ENCODE measurements around the gene DGKH.
"Not testable (repeated sequence)": the region's sequence is repeated elsewhere in the genome, so short reads cannot be mapped to it uniquely, and the experiment has no call there.

The DGKH gene

DNA sequence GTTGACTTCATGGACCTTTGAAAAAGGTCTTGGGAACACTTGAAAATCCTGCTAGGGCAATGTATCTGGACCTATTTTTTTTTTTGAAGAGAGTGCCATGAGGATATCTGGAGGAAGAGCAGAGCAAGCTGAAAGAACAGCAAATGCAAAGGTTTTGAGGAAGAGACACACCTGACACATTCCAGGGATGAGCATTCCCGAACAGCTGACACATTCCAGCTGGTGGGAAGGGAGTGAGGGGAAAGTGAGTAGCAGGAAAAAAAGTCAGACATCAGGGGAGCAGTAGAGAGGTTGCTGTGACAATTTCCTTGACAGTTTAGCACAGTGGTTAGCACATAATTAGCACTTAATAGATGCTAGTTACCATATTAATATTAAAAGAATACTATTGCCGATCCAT lies 14.7 kb downstream of the DGKH start:
- no peak overlapping the region for H3K27ac ChIP-seq
- TF ChIP-seq, protein P1, sequence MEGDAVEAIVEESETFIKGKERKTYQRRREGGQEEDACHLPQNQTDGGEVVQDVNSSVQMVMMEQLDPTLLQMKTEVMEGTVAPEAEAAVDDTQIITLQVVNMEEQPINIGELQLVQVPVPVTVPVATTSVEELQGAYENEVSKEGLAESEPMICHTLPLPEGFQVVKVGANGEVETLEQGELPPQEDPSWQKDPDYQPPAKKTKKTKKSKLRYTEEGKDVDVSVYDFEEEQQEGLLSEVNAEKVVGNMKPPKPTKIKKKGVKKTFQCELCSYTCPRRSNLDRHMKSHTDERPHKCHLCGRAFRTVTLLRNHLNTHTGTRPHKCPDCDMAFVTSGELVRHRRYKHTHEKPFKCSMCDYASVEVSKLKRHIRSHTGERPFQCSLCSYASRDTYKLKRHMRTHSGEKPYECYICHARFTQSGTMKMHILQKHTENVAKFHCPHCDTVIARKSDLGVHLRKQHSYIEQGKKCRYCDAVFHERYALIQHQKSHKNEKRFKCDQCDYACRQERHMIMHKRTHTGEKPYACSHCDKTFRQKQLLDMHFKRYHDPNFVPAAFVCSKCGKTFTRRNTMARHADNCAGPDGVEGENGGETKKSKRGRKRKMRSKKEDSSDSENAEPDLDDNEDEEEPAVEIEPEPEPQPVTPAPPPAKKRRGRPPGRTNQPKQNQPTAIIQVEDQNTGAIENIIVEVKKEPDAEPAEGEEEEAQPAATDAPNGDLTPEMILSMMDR (IDR thresholded peaks at IDR 0.05), result no peak

DNA sequence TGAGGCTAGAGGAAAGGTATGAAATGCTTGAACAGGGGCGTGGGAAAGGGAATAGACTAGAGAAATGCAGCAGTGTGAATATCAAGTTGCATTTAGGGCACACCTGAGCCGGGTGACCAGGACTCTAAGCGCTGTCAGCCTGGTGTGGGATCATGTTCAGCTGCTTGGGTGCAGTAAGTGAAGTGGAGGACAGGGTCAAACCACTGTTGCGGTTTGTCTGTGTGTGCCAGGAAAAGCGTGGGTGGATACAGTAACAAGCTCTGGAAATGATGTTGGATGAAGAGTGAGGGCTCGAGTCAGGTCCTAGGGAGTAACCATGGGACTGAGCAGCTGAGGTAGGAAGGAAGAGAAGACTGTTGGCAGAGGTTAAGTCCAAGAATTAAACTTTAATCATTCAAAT lies 15.8 kb downstream of the DGKH start:
- H3K27ac ChIP-seq, result no peak overlapping the region
- TF ChIP-seq ZFX (IDR thresholded peaks at IDR 0.05; ENCODE audit: borderline replicate concordance), result no peak
- TF ChIP-seq, protein P1 (IDR thresholded peaks at IDR 0.05), result no peak

- H3K27ac ChIP-seq, result no peak overlapping the region
- TF ChIP-seq ZFX (IDR thresholded peaks at IDR 0.05; ENCODE audit: borderline replicate concordance), result no peak
- TF ChIP-seq, protein P1 (IDR thresholded peaks at IDR 0.05), result no peak
Measured at GRCh38 chr13:42064966-42065365, 16.5 kb downstream of the DGKH start.

GRCh38 chr13:42065414-42065813 lies 17.0 kb downstream of the DGKH start:
- TF ChIP-seq ZFX (IDR thresholded peaks at IDR 0.05; ENCODE audit: borderline replicate concordance), result no peak
- TF ChIP-seq, protein P1 (IDR thresholded peaks at IDR 0.05), result no peak
- H3K27ac ChIP-seq, result no peak overlapping the region

DNA sequence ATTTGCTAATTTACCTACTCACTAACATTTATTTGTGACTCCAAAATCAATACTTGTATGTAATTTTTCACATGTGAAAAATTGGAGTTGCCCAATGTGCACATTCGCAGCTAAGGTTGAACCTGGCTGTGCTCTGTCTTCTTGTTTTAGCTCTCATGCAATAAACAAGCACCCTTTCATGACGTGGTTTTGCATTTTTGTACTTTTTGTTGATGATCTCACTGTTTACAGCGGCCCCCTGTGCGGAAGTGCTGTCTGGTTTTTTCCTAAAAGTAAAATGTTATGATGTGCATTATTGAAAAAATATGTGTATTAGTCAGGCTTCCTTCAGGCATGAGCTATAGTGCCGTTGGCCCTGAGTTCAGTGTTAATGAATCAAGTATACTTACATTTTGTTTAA lies 18.1 kb downstream of the DGKH start:
- TF ChIP-seq ZFX (IDR thresholded peaks at IDR 0.05; ENCODE audit: borderline replicate concordance), result no peak
- TF ChIP-seq, protein P1 (IDR thresholded peaks at IDR 0.05), result no peak
- no peak overlapping the region for H3K27ac ChIP-seq

GRCh38 chr13:42068886-42069285 lies 20.4 kb downstream of the DGKH start:
- TF ChIP-seq, protein P1 (IDR thresholded peaks at IDR 0.05), result no peak
- TF ChIP-seq ZFX (IDR thresholded peaks at IDR 0.05; ENCODE audit: borderline replicate concordance), result no peak
- H3K27ac ChIP-seq, result no peak overlapping the region

GRCh38 chr13:42070599-42070998 lies 22.2 kb downstream of the DGKH start:
- not testable (repeated sequence) for H3K27ac ChIP-seq

DNA sequence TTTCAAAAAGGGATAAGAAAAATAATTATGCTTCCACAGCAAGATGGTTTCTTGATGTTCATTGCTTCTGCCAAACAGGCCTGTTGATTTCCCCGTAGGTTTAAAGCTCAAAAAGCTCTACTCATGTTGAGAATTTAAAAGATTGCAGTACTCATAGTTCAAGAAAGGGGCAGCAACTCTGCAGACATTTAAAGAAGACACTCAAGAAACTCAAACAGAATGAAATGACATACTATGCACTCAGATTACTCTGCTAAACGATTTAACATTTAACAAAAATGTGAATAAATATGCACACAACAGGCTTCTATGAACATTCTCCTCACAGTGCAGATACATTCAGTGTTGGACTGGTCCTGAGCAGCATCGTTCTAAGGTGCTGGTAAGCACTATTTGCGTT lies 22.7 kb downstream of the DGKH start:
- not testable (repeated sequence) for H3K27ac ChIP-seq
